Measurements from ENCODE around the gene STX8.

STX8 gene

DNA sequence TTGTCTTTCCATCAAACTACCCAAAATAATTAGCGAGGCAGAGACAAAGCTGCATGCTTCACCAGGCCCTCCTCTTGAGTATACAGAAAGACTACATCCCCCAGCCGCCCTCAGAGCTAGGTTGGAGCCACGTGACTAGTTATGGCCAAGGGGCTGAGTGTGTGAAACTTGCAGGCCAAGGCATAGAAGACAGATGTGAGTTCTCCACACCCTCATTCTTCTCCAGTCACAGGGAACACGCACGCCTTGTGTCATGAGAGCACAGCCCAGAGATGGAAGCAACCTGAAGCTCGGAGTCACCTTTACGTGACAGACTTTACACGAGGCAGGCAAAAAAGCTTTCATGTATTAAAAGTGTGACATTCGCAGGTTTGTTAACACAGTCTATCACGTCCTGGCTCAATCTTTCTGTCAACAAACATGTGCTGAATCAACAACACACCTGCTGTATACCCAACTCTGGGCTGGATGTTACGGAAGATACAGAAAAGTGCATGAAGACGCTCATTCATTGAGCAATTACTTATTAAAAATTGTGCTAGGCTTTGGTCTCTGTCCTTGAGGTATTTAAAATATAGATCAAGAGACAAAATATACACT, 38.3 kb downstream of the STX8 start:
- no peak overlapping the region for H4K91ac ChIP-seq (ENCODE audit: low read depth, low read length)
- no peaks in the 10 kb centered on the region for H3K27me3 ChIP-seq (ENCODE audit: insufficient read depth, low read length)
- H2BK12ac ChIP-seq (ENCODE audit: low read length) = no peak overlapping the region
- no peak overlapping the region for H4K12ac ChIP-seq (ENCODE audit: low read depth, low read length)
- H3K9ac ChIP-seq (ENCODE audit: low read length) = no peak overlapping the region
- no peak overlapping the region for H2AFZ ChIP-seq (ENCODE audit: insufficient read depth, low read length, poor library complexity)
- H3K79me2 ChIP-seq (ENCODE audit: control insufficient read depth, insufficient read depth, low read length, poor library complexity) = no peaks in the 10 kb centered on the region
- H3K4ac ChIP-seq (ENCODE audit: low read depth, low read length) = no peak overlapping the region
- H2BK120ac ChIP-seq (ENCODE audit: insufficient read depth, low read length, poor library complexity) = no peak overlapping the region
- no peaks in the 10 kb centered on the region for H3K79me1 ChIP-seq (ENCODE audit: low read length)
- H2BK5ac ChIP-seq (ENCODE audit: low read depth, low read length, poor library complexity) = no peak overlapping the region
- H4K8ac ChIP-seq (ENCODE audit: low read depth, low read length) = no peak overlapping the region
- no peaks in the 10 kb centered on the region for H3K9me3 ChIP-seq (ENCODE audit: insufficient read depth, low read depth, low read length)
- H3K36me3 ChIP-seq (ENCODE audit: control insufficient read depth in 1 of 2, insufficient read depth in 2 of 2, low read length in 2 of 2) = no peaks in the 10 kb centered on the region
- H3K4me3 ChIP-seq (ENCODE audit: low read depth, low read length) = no peak overlapping the region
- H3K4me1 ChIP-seq (ENCODE audit: control insufficient read depth in 1 of 2, insufficient read depth in 2 of 2, low read length in 2 of 2) = peaks cover 0 to 2% of the 10 kb centered on the region in 2 experiments
- no peak overlapping the region for H3K4me2 ChIP-seq (ENCODE audit: low read length)
- WGBS (ENCODE audit: extremely low coverage, insufficient coverage, insufficient read length) = no CpG with 5 or more reads among the region's 12 CpGs
- H3K14ac ChIP-seq (ENCODE audit: low read length) = no peak overlapping the region
- H3K18ac ChIP-seq (ENCODE audit: low read length) = no peak overlapping the region
- H2AK5ac ChIP-seq (ENCODE audit: low read length) = no peak overlapping the region
- no peak overlapping the region for H3K27ac ChIP-seq (ENCODE audit: low read depth, low read length)
- DNase-seq = no peak
- no peak overlapping the region for H3K23ac ChIP-seq (ENCODE audit: low read length)

DNA sequence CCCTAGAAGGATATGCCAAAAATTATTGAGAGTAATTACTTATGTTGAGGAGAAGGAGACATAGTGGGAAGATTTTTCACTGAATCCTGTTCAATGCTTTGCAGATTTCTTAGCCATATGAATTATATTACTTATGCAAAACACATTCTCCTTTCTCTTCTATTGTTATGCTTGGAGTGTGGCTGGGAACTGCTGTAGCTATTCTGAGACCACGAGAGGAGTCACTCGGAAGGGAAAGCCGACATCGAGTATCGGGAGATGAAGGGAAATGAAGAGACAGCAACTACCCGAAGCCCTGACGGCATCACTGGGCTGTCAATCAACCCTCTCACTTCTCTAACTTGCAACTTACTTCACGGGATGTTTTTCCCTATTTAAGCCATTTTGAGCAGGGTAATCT, 39.6 kb downstream of the STX8 start:
- H3K27me3 ChIP-seq (ENCODE audit: insufficient read depth, low read length) = no peaks in the 10 kb centered on the region
- H4K8ac ChIP-seq (ENCODE audit: low read depth, low read length) = no peak overlapping the region
- H3K23ac ChIP-seq (ENCODE audit: low read length) = no peak overlapping the region
- no CpG with 5 or more reads among the region's 8 CpGs for WGBS (ENCODE audit: extremely low coverage, insufficient coverage, insufficient read length)
- no peak overlapping the region for H3K4me3 ChIP-seq (ENCODE audit: low read depth, low read length)
- H2AK5ac ChIP-seq (ENCODE audit: low read length) = no peak overlapping the region
- no peak overlapping the region for H2BK120ac ChIP-seq (ENCODE audit: insufficient read depth, low read length, poor library complexity)
- H3K4me1 ChIP-seq (ENCODE audit: control insufficient read depth in 1 of 2, insufficient read depth in 2 of 2, low read length in 2 of 2) = peaks cover 0 to 2% of the 10 kb centered on the region in 2 experiments
- H3K36me3 ChIP-seq (ENCODE audit: control insufficient read depth in 1 of 2, insufficient read depth in 2 of 2, low read length in 2 of 2) = no peaks in the 10 kb centered on the region
- no peaks in the 10 kb centered on the region for H3K79me2 ChIP-seq (ENCODE audit: control insufficient read depth, insufficient read depth, low read length, poor library complexity)
- H2BK5ac ChIP-seq (ENCODE audit: low read depth, low read length, poor library complexity) = no peak overlapping the region
- H2AFZ ChIP-seq (ENCODE audit: insufficient read depth, low read length, poor library complexity) = no peak overlapping the region
- H3K9ac ChIP-seq (ENCODE audit: low read length) = no peak overlapping the region
- H4K91ac ChIP-seq (ENCODE audit: low read depth, low read length) = no peak overlapping the region
- no peak overlapping the region for H4K12ac ChIP-seq (ENCODE audit: low read depth, low read length)
- no peak overlapping the region for H3K14ac ChIP-seq (ENCODE audit: low read length)
- H3K79me1 ChIP-seq (ENCODE audit: low read length) = no peaks in the 10 kb centered on the region
- no peak overlapping the region for H3K18ac ChIP-seq (ENCODE audit: low read length)
- H3K4me2 ChIP-seq (ENCODE audit: low read length) = no peak overlapping the region
- no peak overlapping the region for H2BK12ac ChIP-seq (ENCODE audit: low read length)
- DNase-seq = no peak
- no peaks in the 10 kb centered on the region for H3K9me3 ChIP-seq (ENCODE audit: insufficient read depth, low read depth, low read length)
- H3K4ac ChIP-seq (ENCODE audit: low read depth, low read length) = no peak overlapping the region
- H3K27ac ChIP-seq (ENCODE audit: low read depth, low read length) = no peak overlapping the region

DNA sequence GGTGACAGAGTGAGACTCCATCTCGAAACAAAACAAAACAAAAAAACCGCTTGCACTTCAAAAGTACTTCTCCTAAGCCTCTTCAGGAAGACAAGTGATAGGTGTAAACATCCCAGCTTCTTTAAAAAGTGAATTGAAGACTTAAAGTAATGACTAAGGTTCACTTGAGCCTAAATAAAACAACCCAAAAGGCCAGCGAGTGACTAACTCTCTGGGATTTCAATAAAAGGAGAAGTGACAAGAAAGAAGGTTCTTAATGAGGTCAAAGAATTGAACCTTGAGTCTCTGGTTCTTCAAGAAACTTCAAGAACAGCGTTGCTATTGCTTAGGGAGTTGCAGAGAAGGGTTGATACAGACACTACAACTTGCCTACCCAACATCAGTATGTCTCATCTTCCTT, 42.2 kb downstream of the STX8 start:
- H3K27ac ChIP-seq (ENCODE audit: low read depth, low read length) = no peak overlapping the region
- H3K9ac ChIP-seq (ENCODE audit: low read length) = no peak overlapping the region
- no peak overlapping the region for H4K8ac ChIP-seq (ENCODE audit: low read depth, low read length)
- H3K14ac ChIP-seq (ENCODE audit: low read length) = no peak overlapping the region
- H3K18ac ChIP-seq (ENCODE audit: low read length) = no peak overlapping the region
- no peak overlapping the region for H2BK120ac ChIP-seq (ENCODE audit: insufficient read depth, low read length, poor library complexity)
- H3K4ac ChIP-seq (ENCODE audit: low read depth, low read length) = no peak overlapping the region
- peaks cover 0 to 2% of the 10 kb centered on the region in 2 experiments for H3K4me1 ChIP-seq (ENCODE audit: control insufficient read depth in 1 of 2, insufficient read depth in 2 of 2, low read length in 2 of 2)
- H3K27me3 ChIP-seq (ENCODE audit: insufficient read depth, low read length) = no peaks in the 10 kb centered on the region
- no peaks in the 10 kb centered on the region for H3K36me3 ChIP-seq (ENCODE audit: control insufficient read depth in 1 of 2, insufficient read depth in 2 of 2, low read length in 2 of 2)
- no peak for DNase-seq
- no CpG with 5 or more reads among the region's 4 CpGs for WGBS (ENCODE audit: extremely low coverage, insufficient coverage, insufficient read length)
- no peak overlapping the region for H3K4me3 ChIP-seq (ENCODE audit: low read depth, low read length)
- H2BK12ac ChIP-seq (ENCODE audit: low read length) = no peak overlapping the region
- no peak overlapping the region for H3K23ac ChIP-seq (ENCODE audit: low read length)
- no peak overlapping the region for H2AFZ ChIP-seq (ENCODE audit: insufficient read depth, low read length, poor library complexity)
- no peaks in the 10 kb centered on the region for H3K9me3 ChIP-seq (ENCODE audit: insufficient read depth, low read depth, low read length)
- no peak overlapping the region for H2AK5ac ChIP-seq (ENCODE audit: low read length)
- H3K79me2 ChIP-seq (ENCODE audit: control insufficient read depth, insufficient read depth, low read length, poor library complexity) = no peaks in the 10 kb centered on the region
- H3K4me2 ChIP-seq (ENCODE audit: low read length) = no peak overlapping the region
- H4K91ac ChIP-seq (ENCODE audit: low read depth, low read length) = no peak overlapping the region
- H2BK5ac ChIP-seq (ENCODE audit: low read depth, low read length, poor library complexity) = no peak overlapping the region
- H3K79me1 ChIP-seq (ENCODE audit: low read length) = no peaks in the 10 kb centered on the region
- H4K12ac ChIP-seq (ENCODE audit: low read depth, low read length) = no peak overlapping the region

DNA sequence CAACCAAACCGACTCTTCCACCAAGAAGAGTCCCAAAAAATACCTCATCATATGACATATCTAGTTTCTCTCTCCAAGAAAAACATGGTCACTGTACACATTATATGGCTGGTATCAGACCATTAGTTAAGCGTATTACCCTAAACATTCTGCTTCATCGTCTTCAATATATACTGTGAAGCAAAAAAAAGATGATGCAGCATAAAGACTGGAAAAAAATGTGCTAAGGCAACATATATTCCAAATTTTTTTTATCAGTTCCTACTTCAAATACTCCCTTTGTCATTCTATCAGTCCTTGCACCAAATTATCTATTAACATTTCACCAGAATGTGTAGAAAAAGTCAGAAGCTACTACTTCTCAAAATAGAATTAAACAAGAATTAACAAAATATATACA, 42.9 kb downstream of the STX8 start:
- no peak overlapping the region for H2AFZ ChIP-seq (ENCODE audit: insufficient read depth, low read length, poor library complexity)
- H3K4ac ChIP-seq (ENCODE audit: low read depth, low read length) = no peak overlapping the region
- no peak for DNase-seq
- H2BK12ac ChIP-seq (ENCODE audit: low read length) = no peak overlapping the region
- H3K18ac ChIP-seq (ENCODE audit: low read length) = no peak overlapping the region
- H3K9me3 ChIP-seq (ENCODE audit: insufficient read depth, low read depth, low read length) = no peaks in the 10 kb centered on the region
- H3K27ac ChIP-seq (ENCODE audit: low read depth, low read length) = no peak overlapping the region
- no peak overlapping the region for H3K9ac ChIP-seq (ENCODE audit: low read length)
- no CpG with 5 or more reads among the region's 3 CpGs for WGBS (ENCODE audit: extremely low coverage, insufficient coverage, insufficient read length)
- H4K8ac ChIP-seq (ENCODE audit: low read depth, low read length) = no peak overlapping the region
- no peak overlapping the region for H4K91ac ChIP-seq (ENCODE audit: low read depth, low read length)
- H4K12ac ChIP-seq (ENCODE audit: low read depth, low read length) = no peak overlapping the region
- H2BK120ac ChIP-seq (ENCODE audit: insufficient read depth, low read length, poor library complexity) = no peak overlapping the region
- no peaks in the 10 kb centered on the region for H3K79me1 ChIP-seq (ENCODE audit: low read length)
- H3K4me1 ChIP-seq (ENCODE audit: control insufficient read depth in 1 of 2, insufficient read depth in 2 of 2, low read length in 2 of 2) = peaks cover 0 to 2% of the 10 kb centered on the region in 2 experiments
- no peak overlapping the region for H3K4me3 ChIP-seq (ENCODE audit: low read depth, low read length)
- H3K14ac ChIP-seq (ENCODE audit: low read length) = no peak overlapping the region
- no peak overlapping the region for H3K23ac ChIP-seq (ENCODE audit: low read length)
- no peaks in the 10 kb centered on the region for H3K36me3 ChIP-seq (ENCODE audit: control insufficient read depth in 1 of 2, insufficient read depth in 2 of 2, low read length in 2 of 2)
- H3K4me2 ChIP-seq (ENCODE audit: low read length) = no peak overlapping the region
- no peak overlapping the region for H2AK5ac ChIP-seq (ENCODE audit: low read length)
- no peak overlapping the region for H2BK5ac ChIP-seq (ENCODE audit: low read depth, low read length, poor library complexity)
- no peaks in the 10 kb centered on the region for H3K27me3 ChIP-seq (ENCODE audit: insufficient read depth, low read length)
- no peaks in the 10 kb centered on the region for H3K79me2 ChIP-seq (ENCODE audit: control insufficient read depth, insufficient read depth, low read length, poor library complexity)
